OCI-LY3 (cell line): ENCODE results near the gene DNAH17.

Source experiments
- H2AFZ ChIP-seq: fragments of 200-600, 300-600 bp; shearing (Covaris generic); 2 replicates; pipeline ENCODE4 v1.6.0; 2014; ENCODE audit warnings: antibody characterized with exemption, low read depth, low read length
- H3K27ac ChIP-seq: fragments of 200-600, 300-600 bp; sonication (generic); 2 replicates; pipeline ENCODE4 v1.5.1; 2014; ENCODE audit warnings: mild to moderate bottlenecking, low read length, moderate library complexity, mixed read lengths
- H3K27me3 ChIP-seq: fragments of 200-600, 300-600 bp; sonication (generic); 2 replicates; pipeline ENCODE4 v1.6.1; 2014; ENCODE audit warnings: low read depth, low read length, mixed read lengths
- H3K36me3 ChIP-seq: fragments of 200-600, 300-600 bp; sonication (generic); replicated peaks from 2 replicates; pipeline ENCODE3; 2014; ENCODE audit warnings: low read depth, low read length, mixed read lengths
- H3K4me1 ChIP-seq: fragments of 300-600, 200-600 bp; sonication (generic); 2 replicates; pipeline ENCODE4 v1.6.1; 2014; ENCODE audit warnings: low read length, mixed read lengths
- H3K4me2 ChIP-seq: fragments of 200-600, 300-600 bp; sonication (generic); 2 replicates; pipeline ENCODE4 v1.6.1; 2014; ENCODE audit warnings: low read length, mixed read lengths
- H3K4me3 ChIP-seq: fragments of 300-600, 200-600 bp; sonication (generic); 2 replicates; pipeline ENCODE4 v1.5.1; 2014; ENCODE audit warnings: antibody characterized with exemption, mild to moderate bottlenecking, low read length, moderate library complexity
- H3K79me2 ChIP-seq: fragments of 300-600, 200-600 bp; shearing (Covaris generic); 2 replicates; pipeline ENCODE4 v1.6.1; 2014; ENCODE audit warnings: mild to moderate bottlenecking, low read length, mixed read lengths
- H3K9ac ChIP-seq: fragments of 300-600, 200-600 bp; shearing (Covaris generic); 2 replicates; pipeline ENCODE4 v1.6.0; 2014; ENCODE audit warnings: mild to moderate bottlenecking, low read length, moderate library complexity
- H3K9me3 ChIP-seq: fragments of 200-600, 300-600 bp; shearing (Covaris generic); 2 replicates; pipeline ENCODE4 v1.6.1; 2014; ENCODE audit warnings: low read length, mixed read lengths; ENCODE audit not compliant: insufficient read depth
- H4K20me1 ChIP-seq: fragments of 200-600, 300-600 bp; sonication (generic); 2 replicates; pipeline ENCODE4 v1.6.1; 2016; ENCODE audit warnings: low read length, mixed read lengths; ENCODE audit not compliant: insufficient read depth
- EZH2phosphoT487 ChIP-seq: fragments of 200-600 bp; shearing (Covaris generic); IDR thresholded peaks from 2 replicates; pipeline ENCODE4 v1.6.1; 2018; ENCODE audit warnings: antibody characterized with exemption, mixed run types, low read depth
- TF ChIP-seq, protein P1 (sequence below): fragments of 200-600, 300-600 bp; sonication (generic); IDR thresholded peaks from 2 replicates; pipeline ENCODE4 v1.5.1; 2014; ENCODE audit warnings: antibody characterized with exemption, low read length, low read depth

The DNAH17 gene

DNA sequence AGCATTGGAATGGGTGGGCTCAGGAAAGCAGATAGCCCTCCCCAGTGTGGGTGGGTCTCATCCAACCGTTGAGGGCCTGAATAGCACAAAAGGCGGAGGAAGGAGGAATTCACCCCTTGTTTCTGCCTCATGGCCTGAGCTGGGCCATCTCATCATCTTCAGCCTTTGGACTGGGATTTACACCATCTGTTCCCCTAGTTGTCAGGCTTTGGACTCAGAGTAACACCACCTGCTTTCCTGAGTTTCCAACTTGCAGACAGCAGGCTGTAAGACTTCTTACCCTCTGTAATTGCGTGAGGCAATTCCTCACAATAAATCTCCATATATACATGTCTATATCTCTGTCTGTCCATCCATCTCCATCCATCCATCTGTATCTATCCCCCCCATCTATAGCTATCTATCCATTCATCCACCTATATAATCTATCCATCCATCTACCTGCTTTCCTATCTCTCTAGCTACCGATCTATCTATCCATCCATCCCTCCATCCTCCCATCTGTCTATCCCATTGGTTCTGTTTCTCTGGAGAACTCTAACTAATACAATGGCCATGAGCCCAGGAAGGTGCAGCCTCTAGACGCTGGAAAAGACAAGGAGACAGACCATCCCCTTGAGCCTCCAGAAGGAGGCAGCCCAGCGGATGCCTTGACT lies 21.3 kb downstream of the DNAH17 start:
- Histone ChIP-seq H3K27me3 (0 out of 2 replicates have a peak, but pooled peaks cover 2% of the 10 kb centered on the region), H3K4me2 (no peak overlapping the region), H3K4me1 (peaks cover 8% of the 10 kb centered on the region), H4K20me1 (no peaks in the 10 kb centered on the region), H3K36me3 (no peaks in the 10 kb centered on the region), H3K9ac (no peak overlapping the region), H3K9me3 (no peaks in the 10 kb centered on the region), H3K4me3 (no peak overlapping the region), H3K79me2 (no peaks in the 10 kb centered on the region), H2AFZ (no peak overlapping the region), H3K27ac (no peak overlapping the region)
- TF ChIP-seq EZH2phosphoT487, result no peak
- TF ChIP-seq, protein P1, sequence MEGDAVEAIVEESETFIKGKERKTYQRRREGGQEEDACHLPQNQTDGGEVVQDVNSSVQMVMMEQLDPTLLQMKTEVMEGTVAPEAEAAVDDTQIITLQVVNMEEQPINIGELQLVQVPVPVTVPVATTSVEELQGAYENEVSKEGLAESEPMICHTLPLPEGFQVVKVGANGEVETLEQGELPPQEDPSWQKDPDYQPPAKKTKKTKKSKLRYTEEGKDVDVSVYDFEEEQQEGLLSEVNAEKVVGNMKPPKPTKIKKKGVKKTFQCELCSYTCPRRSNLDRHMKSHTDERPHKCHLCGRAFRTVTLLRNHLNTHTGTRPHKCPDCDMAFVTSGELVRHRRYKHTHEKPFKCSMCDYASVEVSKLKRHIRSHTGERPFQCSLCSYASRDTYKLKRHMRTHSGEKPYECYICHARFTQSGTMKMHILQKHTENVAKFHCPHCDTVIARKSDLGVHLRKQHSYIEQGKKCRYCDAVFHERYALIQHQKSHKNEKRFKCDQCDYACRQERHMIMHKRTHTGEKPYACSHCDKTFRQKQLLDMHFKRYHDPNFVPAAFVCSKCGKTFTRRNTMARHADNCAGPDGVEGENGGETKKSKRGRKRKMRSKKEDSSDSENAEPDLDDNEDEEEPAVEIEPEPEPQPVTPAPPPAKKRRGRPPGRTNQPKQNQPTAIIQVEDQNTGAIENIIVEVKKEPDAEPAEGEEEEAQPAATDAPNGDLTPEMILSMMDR, result no peak

- H3K4me1 ChIP-seq, result no peaks in the 10 kb centered on the region
- H3K27me3 ChIP-seq, result 0 out of 2 replicates have a peak, but pooled peaks cover 5% of the 10 kb centered on the region
- H3K36me3 ChIP-seq, result no peaks in the 10 kb centered on the region
- H4K20me1 ChIP-seq, result no peaks in the 10 kb centered on the region
- no peak overlapping the region for H3K4me2 ChIP-seq
- no peak overlapping the region for H3K9ac ChIP-seq
- H3K4me3 ChIP-seq, result no peak overlapping the region
- no peaks in the 10 kb centered on the region for H3K9me3 ChIP-seq
- H2AFZ ChIP-seq, result no peak overlapping the region
- no peaks in the 10 kb centered on the region for H3K79me2 ChIP-seq
- TF ChIP-seq, protein P1, result no peak
- TF ChIP-seq EZH2phosphoT487, result no peak
- H3K27ac ChIP-seq, result no peak overlapping the region
These were observed 26.7 kb downstream of the DNAH17 start for GRCh38 chr17:78550464-78550863.

DNA sequence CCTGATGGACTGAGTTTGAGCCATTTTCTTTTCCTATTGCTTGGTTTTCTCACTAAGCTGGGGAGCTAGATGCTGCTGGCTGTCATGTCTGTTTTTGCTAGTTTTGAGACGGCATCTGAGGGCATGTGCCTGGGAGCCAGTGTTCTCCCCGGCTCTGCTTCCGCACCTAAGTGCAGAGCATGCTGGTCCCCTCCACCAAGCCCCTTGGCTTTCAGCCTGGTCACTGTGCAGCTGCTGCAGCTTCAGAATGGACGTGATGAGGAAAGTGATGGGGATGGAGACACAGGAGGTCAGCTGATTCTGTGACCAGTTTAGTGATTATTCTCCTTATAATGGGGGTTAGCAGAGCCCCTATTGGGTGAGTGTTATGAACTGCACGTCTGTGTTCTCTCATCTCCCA lies 28.5 kb downstream of the DNAH17 start:
- Histone ChIP-seq H3K4me1 (no peaks in the 10 kb centered on the region), H3K9me3 (no peaks in the 10 kb centered on the region), H3K79me2 (no peaks in the 10 kb centered on the region), H3K27me3 (0 out of 2 replicates have a peak, but pooled peaks cover 5% of the 10 kb centered on the region), H4K20me1 (no peaks in the 10 kb centered on the region), H2AFZ (no peak overlapping the region), H3K4me3 (no peak overlapping the region), H3K4me2 (no peak overlapping the region), H3K27ac (no peak overlapping the region), H3K9ac (no peak overlapping the region), H3K36me3 (no peaks in the 10 kb centered on the region)
- TF ChIP-seq EZH2phosphoT487, result no peak
- TF ChIP-seq, protein P1, result no peak

DNA sequence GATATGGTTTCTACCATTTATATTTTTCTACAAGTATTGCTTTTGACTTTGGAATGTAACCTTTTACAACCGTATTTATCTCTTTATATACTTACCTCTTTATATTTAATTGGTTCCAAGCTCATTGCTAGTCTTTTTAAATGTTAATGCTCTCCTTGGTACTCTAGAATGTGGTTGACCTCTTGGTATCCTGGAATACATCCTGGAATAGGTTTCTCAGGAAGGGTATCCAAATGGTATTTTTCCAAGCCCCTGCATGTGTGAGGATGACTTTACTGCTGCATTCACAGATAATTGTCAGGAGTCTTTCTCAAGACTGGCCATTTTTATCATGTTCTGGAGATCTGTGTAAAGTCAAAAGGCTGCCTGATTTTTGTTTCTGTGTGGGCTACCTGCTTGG lies 30.2 kb downstream of the DNAH17 start:
- Histone ChIP-seq H4K20me1 (no peaks in the 10 kb centered on the region), H3K4me3 (no peak overlapping the region), H2AFZ (no peak overlapping the region), H3K79me2 (no peaks in the 10 kb centered on the region), H3K9me3 (no peaks in the 10 kb centered on the region), H3K4me2 (no peak overlapping the region), H3K36me3 (no peaks in the 10 kb centered on the region), H3K27ac (no peak overlapping the region), H3K4me1 (no peaks in the 10 kb centered on the region), H3K27me3 (0 out of 2 replicates have a peak, but pooled peaks cover 4% of the 10 kb centered on the region), H3K9ac (no peak overlapping the region)
- TF ChIP-seq EZH2phosphoT487, result no peak
- TF ChIP-seq, protein P1, result no peak
